GM19395 (cell line): Measurements from ENCODE around the gene PGS1.

Experiments used
- ATAC-seq: cut with Tn5 transposase; IDR thresholded peaks from one replicate; pipeline ENCODE4 v1.9.1; 2021; ENCODE audit warnings: mild to moderate bottlenecking, moderate library complexity; ENCODE audit not compliant: unreplicated experiment

The PGS1 gene

DNA sequence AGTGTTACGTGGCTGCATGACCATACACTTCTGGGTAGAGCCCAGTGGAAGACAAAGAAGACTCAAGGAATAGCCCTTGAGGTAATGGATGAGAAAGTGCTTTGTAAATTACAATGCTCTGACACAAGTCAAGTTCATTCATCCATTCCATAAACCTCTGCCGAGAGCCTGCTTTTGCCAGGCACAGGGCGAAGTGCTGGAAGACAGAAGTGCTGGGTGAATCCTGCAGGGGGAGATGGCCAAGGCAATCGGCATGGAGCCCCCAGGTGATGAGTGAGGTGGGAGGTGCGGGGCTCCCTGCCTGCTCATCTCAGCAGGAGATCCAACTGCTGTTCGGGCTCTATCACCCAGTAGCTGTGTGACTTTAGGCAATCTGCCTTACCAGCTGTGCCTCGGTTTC is 15.8 kb upstream of the PGS1 start:
- no peak for ATAC-seq

DNA sequence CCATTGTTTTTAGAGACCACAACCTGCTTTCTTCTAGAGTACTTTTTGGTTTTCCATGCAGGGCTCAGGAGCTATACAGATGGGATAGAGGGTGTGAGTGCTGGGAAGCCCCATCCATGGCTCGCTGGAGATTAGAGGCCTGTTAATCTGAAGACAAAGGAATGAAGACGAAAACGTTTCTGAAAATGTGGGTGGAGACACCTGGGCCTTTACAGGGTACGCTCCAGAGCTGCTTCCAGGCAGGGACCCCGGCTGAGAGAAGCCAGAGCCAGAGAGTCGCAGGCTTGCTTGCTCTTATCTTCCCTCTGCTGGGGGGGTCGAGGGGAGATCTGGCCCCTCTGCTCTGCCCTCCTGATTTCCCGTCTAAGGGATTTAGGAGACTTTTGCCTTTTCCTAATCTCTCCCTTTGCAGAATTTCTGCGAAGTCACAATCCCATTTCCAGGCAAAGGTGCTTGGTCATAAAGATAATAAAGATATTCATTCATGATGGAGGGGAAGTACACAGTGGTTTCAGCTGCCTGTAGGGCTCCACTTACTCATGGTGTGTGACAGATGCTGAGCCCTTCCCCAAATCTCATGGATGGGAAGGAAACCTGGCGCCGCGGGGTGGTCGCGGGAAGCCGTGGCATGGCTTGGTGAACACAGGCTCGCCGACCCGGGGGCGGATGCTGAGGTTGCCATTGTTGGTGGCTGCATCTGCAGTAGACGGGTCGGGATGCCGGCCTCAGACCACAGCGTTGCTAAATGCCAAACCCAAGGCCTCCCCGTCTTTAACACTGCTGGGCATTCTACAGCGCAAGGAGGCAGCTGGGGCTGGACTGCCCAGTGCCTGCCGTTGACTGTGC is 13.8 kb upstream of the PGS1 start:
- no peak for ATAC-seq

- no peak for ATAC-seq
Observed at GRCh38 chr17:78365561-78366108, 12.8 kb upstream of the PGS1 start.

DNA sequence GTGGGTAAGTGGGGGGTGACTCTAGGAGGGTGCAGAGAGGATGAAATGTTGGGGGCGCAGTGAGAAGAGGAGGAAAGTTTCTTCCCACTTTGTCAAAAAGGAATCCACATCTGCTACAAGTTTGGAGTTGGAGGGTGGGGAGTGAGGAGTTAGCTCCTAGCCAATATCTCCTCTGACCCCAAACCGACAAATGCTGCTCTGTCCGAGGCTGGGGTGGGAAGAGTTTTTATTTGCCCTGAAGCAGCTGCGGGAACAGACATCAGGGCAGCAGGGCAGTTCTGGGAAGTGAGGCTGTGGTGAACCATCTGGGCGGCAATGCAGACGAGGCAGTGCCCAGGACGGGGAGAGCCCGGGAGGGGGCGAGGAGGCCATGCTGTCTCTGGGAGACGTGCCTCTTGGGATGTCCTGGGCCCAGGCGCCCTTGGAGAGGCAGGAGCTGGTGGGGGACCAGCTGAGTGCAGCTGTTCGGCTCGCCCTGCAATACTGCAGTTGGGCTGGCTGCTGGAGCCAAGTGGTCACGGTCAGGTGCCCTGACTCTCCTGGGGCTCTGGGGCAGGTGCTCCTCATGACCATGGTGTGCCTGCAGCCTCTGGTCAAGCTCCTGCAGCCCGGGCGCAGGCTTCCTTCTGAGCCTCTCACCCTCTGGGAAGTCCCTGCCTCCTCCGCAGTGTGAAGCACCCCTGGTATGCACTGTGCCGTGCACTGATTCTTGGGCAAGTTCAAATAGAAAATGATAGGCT is 12.2 kb upstream of the PGS1 start:
- ATAC-seq: no peak

DNA sequence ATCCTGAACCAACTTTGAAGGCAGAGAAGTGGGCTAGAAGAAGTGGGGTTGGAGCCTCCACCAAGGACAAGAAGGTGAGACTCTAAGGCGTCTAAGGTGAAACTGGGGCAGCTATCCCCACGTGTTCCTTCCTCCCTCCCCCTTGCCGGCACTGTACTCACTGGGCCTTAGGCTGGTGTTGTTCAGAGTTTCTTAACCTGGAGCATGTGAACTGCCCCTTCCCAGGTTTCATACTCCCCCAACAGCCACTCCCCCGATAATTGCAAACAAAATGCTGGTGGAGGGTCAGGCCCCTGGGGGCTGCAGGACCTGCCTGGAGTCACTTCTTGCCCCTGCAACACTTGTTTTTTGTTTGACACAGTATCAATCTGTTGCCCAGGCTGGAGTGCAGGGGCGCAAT is 11.3 kb upstream of the PGS1 start:
- no peak for ATAC-seq

GRCh38 chr17:78368348-78368747 is 10.1 kb upstream of the PGS1 start:
- ATAC-seq: no peak

DNA sequence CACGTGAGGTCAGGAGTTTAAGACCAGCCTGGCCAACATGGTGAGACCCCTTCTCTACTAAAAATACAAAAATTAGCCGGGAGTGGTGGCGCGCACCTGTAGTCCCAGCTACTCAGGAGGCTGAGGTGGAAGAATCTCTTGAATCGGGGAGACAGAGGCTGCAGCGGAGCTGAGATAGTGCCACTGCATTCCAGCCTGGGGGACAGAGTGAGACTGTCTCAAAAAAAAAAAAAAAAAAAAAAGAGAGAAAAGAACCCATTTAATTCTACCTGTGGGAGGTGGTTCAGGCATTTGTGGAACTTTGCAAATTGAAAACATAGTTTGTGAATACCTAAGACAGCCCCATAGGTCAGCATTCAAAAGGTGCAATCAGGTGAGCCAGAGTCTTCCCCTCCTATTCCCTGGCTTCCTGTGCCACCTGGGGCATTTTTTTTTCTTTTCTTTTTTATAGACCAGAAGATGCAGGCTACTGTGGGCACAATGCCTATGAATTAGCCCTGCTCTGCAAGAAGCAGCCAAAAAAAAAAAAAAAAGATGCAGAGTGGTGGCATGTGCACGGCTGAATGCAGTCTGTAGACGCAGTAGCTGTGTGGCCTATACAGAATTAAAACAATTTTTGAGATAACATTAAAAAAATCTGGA is 9.5 kb upstream of the PGS1 start:
- ATAC-seq: no peak

DNA sequence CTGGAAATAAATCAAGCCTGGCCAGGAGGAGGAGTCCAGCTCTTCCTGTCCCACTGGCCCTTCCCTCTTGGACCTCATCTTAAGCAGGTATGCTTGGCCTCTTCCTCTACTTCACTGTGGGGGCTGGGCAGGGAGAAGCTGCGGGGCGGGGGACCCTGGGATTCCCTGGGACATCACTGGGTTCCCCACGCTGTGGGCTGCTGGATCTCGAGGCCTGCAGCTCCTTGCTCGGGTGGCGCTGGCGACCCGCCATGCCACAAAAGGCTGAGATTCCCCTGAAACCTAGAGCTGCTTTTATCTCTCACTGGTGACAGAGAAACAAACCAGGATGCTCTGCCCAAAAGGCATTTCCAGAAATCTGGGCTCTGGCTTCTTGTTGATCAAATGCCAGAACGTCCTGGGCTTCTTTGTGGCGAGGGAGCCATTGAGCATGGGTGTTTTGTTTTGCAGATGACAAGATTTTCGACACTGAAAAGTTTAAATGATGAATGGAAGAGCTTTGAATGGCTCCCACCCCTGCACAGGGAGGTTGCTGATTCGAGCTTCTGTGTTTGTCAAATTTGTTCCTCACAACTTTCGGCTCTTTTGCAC is 8.6 kb upstream of the PGS1 start:
- ATAC-seq: no peak

GRCh38 chr17:78371056-78371455 is 7.4 kb upstream of the PGS1 start:
- no peak for ATAC-seq

DNA sequence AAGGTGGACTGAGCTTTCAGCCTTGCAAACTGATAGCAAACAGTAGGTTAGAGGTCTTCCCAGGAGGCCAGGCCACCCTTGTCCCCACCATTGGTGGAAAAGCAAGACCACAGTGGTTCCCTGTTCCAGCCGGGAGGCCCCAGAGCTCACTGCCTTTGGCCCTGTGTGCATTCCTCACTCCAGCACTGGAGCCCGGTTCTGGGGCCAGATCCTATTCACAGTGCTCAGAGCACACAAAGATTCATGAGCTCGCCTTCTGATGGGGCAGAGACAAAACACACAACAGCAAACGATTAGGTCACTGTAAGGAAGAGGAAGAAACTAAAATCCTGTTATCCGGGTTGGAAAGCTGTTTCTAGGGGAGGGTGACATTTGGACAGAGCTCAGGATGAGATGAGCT is 5.6 kb upstream of the PGS1 start:
- no peak for ATAC-seq

DNA sequence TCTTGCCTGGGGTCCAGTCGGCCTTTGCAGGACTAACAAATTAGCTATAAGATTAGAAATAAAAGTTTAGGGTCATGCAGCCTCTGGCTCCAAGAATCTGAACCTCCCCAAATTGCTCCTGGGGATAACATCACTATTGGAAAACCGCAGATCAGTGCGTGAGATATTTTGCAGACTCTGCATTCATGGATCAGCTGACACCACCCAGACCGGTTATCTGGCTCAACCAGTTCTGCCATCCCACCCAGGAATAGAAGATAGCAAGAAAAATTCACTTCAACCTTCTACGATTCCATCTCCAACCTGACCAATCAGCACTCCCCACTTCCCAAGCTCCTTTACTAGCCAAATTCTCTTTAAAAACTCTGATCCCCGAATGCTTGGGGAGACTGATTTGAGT is 4.3 kb upstream of the PGS1 start:
- ATAC-seq: no peak

- no peak for ATAC-seq
Observed at GRCh38 chr17:78374631-78375274, 3.7 kb upstream of the PGS1 start.

- no peak for ATAC-seq
Observed at GRCh38 chr17:78375401-78376151, 2.9 kb upstream of the PGS1 start.

GRCh38 chr17:78376161-78376560 is 2.3 kb upstream of the PGS1 start:
- no peak for ATAC-seq

DNA sequence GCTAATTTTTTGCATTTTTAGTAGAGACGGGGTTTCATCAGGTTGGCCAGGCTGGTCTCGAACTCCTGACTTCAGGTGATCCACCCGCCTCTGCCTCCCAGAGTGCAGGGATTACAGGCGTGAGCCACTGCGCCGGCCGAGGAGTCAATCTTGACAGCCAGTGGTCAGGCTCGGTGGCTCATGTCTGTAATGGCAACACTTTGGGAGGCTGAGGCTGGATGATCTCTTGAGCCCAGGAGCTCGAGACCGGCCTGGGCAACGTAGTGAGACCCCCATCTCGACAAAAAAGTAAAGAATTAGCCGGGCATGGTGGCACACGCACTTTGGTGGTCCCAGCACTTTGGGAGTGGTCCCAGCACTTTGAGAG is 608 bp upstream of the PGS1 start:
- ATAC-seq: no peak

DNA sequence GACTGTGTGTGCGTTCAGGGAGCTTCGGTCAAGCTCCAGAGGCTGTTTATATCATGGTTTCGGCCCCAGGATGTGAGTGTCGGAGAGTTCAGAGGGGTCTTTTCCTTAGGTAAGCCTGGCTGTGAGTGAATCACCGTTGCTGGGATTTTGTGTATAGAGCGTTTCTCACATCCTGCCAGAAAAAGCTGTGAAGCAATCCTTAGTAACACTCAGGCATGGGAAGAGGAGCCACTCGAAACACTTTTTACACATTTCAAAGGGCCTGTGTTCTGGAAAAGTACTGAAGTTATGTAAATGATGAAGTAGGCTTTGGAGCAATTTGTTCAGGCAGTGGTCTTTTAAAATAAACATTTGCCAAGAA is 662 bp downstream of the PGS1 start:
- no peak for ATAC-seq

DNA sequence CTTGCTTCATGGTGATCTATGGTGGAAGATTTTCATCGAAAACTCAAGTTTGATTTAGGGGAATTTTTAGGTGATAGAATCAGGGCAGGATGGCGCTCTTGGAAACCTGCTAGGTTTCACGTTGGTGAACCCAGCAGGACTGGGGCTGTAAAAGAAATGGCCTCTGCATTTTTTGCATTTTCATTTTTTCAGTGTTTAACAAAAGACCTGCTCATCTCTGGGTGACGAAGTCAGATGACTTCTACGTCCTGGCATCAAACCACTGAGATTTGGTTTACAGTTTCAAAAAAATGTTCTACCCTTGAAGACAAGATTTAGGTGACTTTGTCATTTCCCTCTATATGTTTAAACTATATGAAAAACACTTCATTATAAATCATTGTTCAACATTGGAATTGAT is 1.9 kb downstream of the PGS1 start:
- no peak for ATAC-seq

DNA sequence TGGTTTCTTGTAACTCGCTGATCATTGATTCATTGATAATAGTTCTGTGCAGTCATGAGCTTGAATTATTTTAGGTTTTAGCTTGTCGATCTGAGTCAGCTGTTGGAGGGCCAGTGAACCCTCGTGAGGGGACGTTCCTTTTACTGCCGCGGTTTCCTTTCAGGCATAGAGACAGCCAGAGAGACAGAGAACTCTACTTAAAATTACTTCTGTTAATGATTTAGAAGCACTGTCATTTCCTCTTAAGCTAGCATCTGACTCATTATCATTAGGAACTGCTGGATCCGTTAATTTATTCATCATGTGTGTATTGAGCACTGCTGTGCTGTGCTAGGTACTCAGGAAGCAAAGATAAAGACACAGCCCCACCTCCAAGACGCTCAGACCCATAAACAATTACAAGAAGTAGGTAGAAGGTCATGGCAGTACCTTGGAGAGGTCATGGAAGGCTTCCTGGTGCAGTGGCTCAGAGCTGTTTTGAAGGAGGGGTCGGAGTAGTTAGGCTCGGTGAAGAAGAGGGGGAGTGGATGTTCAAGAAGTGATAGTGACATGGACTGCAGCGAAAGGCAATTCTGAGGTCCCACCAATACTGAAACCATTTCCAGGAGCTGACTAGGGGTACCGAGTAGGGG is 3.3 kb downstream of the PGS1 start:
- ATAC-seq: no peak

GRCh38 chr17:78383725-78384471 is 5.4 kb downstream of the PGS1 start:
- peak; percentile 33 for ATAC-seq
